ENCODE measurements around the gene MBLAC2. TPM values are rescaled to one million over a fixed set of nuclear protein-coding genes. Genes with fewer than 3 reads are reported as not detected.

The MBLAC2 gene
- total RNA-seq, 1 donor from 2014 or later = 4.5 TPM

DNA sequence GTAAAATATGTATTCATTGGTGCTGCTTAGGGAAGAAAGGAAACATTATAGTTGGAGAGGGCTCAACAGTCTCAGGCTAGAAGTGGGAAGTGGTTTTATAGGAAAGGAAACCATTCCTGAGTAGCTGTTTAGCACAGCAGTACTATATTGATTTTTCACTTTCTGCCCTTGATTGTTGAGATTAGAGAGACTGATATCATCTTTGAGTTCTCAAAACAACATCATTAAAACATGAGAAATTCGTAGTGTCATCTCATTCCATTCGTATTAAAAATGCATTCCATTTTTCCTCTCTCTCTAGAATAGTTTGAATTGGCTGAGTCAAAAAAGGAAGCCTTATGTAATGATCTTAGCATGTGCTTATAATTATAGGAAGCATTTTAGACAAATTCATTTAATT, 14.2 kb upstream of the MBLAC2 start:
- no peak for DNase-seq (ENCODE audit: low spot score, unreplicated experiment)
- H3K4me3 Mint-ChIP-seq (ENCODE audit: low read depth) = no peak overlapping the region
- H3K36me3 Mint-ChIP-seq (ENCODE audit: insufficient read depth) = peaks cover 1% of the 10 kb centered on the region
- no peaks in the 10 kb centered on the region for H3K27me3 Mint-ChIP-seq
- no peaks in the 10 kb centered on the region for H3K9me3 Mint-ChIP-seq (ENCODE audit: low read depth)
- no peaks in the 10 kb centered on the region for H3K4me1 Mint-ChIP-seq (ENCODE audit: low read depth)
- TF ChIP-seq, protein P1, sequence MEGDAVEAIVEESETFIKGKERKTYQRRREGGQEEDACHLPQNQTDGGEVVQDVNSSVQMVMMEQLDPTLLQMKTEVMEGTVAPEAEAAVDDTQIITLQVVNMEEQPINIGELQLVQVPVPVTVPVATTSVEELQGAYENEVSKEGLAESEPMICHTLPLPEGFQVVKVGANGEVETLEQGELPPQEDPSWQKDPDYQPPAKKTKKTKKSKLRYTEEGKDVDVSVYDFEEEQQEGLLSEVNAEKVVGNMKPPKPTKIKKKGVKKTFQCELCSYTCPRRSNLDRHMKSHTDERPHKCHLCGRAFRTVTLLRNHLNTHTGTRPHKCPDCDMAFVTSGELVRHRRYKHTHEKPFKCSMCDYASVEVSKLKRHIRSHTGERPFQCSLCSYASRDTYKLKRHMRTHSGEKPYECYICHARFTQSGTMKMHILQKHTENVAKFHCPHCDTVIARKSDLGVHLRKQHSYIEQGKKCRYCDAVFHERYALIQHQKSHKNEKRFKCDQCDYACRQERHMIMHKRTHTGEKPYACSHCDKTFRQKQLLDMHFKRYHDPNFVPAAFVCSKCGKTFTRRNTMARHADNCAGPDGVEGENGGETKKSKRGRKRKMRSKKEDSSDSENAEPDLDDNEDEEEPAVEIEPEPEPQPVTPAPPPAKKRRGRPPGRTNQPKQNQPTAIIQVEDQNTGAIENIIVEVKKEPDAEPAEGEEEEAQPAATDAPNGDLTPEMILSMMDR (IDR thresholded peaks at IDR 0.05; ENCODE audit: unreplicated experiment) = no peak
- H3K27ac Mint-ChIP-seq = no peak overlapping the region

DNA sequence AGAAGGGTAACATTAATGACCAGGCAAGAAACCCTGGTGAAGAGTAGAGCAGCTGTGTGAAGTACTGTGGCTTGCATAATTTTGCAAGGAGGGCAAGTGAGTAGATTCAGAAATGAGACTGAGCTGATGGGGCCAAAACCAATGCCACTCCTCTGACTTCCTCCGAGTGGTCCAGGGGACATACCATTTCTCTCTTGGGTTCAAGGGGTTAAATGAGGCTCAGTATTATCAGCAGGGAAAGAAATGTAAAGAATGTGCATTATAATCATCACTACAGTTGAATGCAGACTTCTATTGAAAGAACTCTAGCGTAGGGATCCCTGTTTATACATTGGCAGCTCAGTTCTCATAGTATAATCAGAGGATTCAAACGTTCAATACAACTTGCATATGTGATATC, 10.0 kb upstream of the MBLAC2 start:
- TF ChIP-seq, protein P1 (IDR thresholded peaks at IDR 0.05; ENCODE audit: unreplicated experiment) = no peak
- Mint-ChIP-seq H3K36me3 (ENCODE audit: insufficient read depth) (no peaks in the 10 kb centered on the region), H3K27me3 (no peaks in the 10 kb centered on the region), H3K9me3 (ENCODE audit: low read depth) (no peaks in the 10 kb centered on the region), H3K4me3 (ENCODE audit: low read depth) (no peak overlapping the region), H3K4me1 (ENCODE audit: low read depth) (no peaks in the 10 kb centered on the region), H3K27ac (no peak overlapping the region)
- no peak for DNase-seq (ENCODE audit: low spot score, unreplicated experiment)

DNA sequence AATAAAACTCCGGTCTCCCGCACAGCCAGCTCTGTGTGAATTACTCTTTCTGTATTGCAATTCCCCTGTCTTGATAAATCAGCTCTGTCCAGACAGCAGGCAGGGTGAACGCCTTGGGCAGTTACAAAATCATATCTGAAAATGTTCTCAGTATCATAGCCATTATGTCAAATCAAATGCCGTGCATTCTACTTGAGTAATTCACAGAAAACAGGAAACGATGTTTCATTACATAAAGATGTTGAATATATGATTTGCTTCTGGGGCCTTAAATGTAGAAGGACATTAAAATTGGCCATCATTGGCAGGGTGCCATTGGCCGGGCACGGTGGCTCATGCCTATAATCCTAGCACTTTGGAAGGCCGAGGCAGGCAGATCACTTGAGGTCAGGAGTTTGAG, 8.6 kb upstream of the MBLAC2 start:
- no peak overlapping the region for H3K27ac Mint-ChIP-seq
- TF ChIP-seq, protein P1 (IDR thresholded peaks at IDR 0.05; ENCODE audit: unreplicated experiment) = no peak
- H3K27me3 Mint-ChIP-seq = peaks cover under 1% of the 10 kb centered on the region
- DNase-seq (ENCODE audit: low spot score, unreplicated experiment) = no peak
- H3K4me3 Mint-ChIP-seq (ENCODE audit: low read depth) = no peak overlapping the region
- H3K4me1 Mint-ChIP-seq (ENCODE audit: low read depth) = no peaks in the 10 kb centered on the region
- no peaks in the 10 kb centered on the region for H3K9me3 Mint-ChIP-seq (ENCODE audit: low read depth)
- H3K36me3 Mint-ChIP-seq (ENCODE audit: insufficient read depth) = no peaks in the 10 kb centered on the region

DNA sequence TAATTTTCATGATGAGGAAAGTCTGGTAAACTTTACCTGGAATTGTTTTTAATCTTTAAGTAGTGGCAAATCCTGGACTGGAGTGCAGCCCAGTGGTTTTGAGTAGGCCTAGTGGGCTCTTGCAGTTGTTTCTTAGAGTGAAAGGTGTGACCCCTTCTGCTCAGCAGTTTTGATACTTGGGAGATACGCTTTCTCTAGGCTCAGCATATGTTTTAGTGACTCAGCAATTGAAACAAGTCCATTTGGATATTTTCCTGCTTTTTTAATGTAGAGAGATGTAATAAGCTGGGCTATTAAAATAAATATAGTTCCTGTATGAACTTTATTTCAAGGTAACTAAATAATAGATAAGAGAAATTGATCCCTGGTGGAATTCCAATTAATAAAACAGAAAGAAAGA, 6.1 kb upstream of the MBLAC2 start:
- no peak overlapping the region for H3K27ac Mint-ChIP-seq
- DNase-seq (ENCODE audit: low spot score, unreplicated experiment) = no peak
- H3K4me3 Mint-ChIP-seq (ENCODE audit: low read depth) = no peak overlapping the region
- no peaks in the 10 kb centered on the region for H3K4me1 Mint-ChIP-seq (ENCODE audit: low read depth)
- peaks cover 19% of the 10 kb centered on the region for H3K27me3 Mint-ChIP-seq
- H3K36me3 Mint-ChIP-seq (ENCODE audit: insufficient read depth) = no peaks in the 10 kb centered on the region
- H3K9me3 Mint-ChIP-seq (ENCODE audit: low read depth) = no peaks in the 10 kb centered on the region
- TF ChIP-seq, protein P1 (IDR thresholded peaks at IDR 0.05; ENCODE audit: unreplicated experiment) = no peak

DNA sequence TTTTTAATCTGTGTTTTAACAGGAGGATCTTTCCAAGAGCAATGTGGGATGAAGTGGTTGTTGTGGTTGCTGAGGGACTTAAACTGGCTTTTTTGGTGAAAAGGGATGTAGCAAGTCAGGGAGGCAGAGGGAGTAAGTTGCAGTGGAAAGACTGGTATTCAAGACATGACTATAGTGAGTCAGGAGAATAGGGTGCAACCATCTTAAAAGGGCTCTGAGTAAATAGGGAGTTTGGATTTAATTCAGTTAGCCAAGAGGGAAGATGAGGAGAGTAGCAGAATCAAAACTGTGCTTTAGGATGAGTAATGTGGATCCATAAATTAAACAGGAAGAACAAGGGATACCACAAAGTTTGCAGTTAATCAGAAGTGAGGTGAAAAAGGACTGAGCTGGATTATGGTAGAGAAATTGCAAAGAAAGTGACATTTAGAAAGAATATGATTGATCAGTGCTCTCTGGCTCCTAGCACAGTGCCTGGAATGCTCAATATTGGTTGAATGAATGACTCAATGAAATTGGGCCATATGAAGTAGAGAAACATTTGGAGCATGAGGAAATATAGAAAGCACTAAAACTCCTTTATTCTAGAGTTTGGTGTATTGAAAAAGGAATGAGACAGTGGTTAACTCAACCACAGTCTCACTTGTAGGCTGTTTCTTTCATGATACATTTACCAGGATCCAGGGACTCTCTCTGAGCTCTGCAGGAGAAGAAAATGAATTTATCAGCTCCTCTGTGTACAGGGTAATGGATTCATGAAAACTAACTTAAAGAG, 5.2 kb upstream of the MBLAC2 start:
- DNase-seq (ENCODE audit: low spot score, unreplicated experiment) = no peak
- Mint-ChIP-seq H3K27me3 (peaks cover 27% of the 10 kb centered on the region), H3K4me3 (ENCODE audit: low read depth) (no peak overlapping the region), H3K27ac (no peak overlapping the region), H3K36me3 (ENCODE audit: insufficient read depth) (no peaks in the 10 kb centered on the region), H3K9me3 (ENCODE audit: low read depth) (no peaks in the 10 kb centered on the region), H3K4me1 (ENCODE audit: low read depth) (peaks cover 2% of the 10 kb centered on the region)
- TF ChIP-seq, protein P1 (IDR thresholded peaks at IDR 0.05; ENCODE audit: unreplicated experiment) = no peak

All from progenitor cell of endocrine pancreas (in vitro differentiated cells).